B cell (primary cell): ENCODE measurements around the gene TMEM132A. TPM values are rescaled to one million over a fixed set of nuclear protein-coding genes. Genes with fewer than 3 reads are reported as not detected.

Experiments
- ATAC-seq: fragments of 200-7000 bp; cut with Tn5 transposase; one replicate; pipeline ENCODE4 v1.10.0; 2021; ENCODE audit warnings: low read depth, mild to moderate bottlenecking, moderate number of reproducible peaks, moderate library complexity
- CTCF ChIA-PET: fragments of 350-600 bp; sonication (Branson Sonifier 250); formaldehyde crosslinking; loops from one replicate; lab custom pipeline; 2021; ENCODE audit warnings: antibody characterized with exemption, inconsistent platforms; lab: Charles Lee
- POLR2A ChIA-PET: fragments of 350-600 bp; sonication (Branson Sonifier 250); formaldehyde crosslinking; loops from one replicate; lab custom pipeline; 2021; ENCODE audit warnings: antibody characterized with exemption; lab: Charles Lee
- DNase-seq: peaks from one replicate; pipeline ENCODE4 v3.0.0; 2013
- H2AFZ ChIP-seq: 2 replicates; pipeline ENCODE4 v1.6.1; 2012; ENCODE audit warnings: mild to moderate bottlenecking, low read depth, low read length; ENCODE audit not compliant: insufficient read depth, poor library complexity, severe bottlenecking
- H3K27ac ChIP-seq, 2 donors: 1 replicate in 1 of 2; 2 replicates in 1 of 2; pipeline ENCODE4 v1.5.1; 2012 to 2013; ENCODE audit warnings: low read length in 2 of 2, mild to moderate bottlenecking in 2 of 2, moderate library complexity in 1 of 2
- H3K27me3 ChIP-seq, 4 experiments: fragments of 200-600 bp in 1 of 4; sonication (generic) in 1 of 4; replicated peaks in 1 of 4; 1 replicate in 2 of 4; 2 replicates in 2 of 4; pipeline versions ENCODE4 v1.6.1 to v1.7.0; 2013 to 2016; ENCODE audit warnings: low read length in 3 of 4, mild to moderate bottlenecking in 2 of 4, mixed read lengths in 1 of 4, moderate library complexity in 1 of 4; ENCODE audit not compliant: insufficient read depth in 4 of 4, control insufficient read depth in 3 of 4; ENCODE audit errors: control extremely low read depth in 1 of 4
- H3K36me3 ChIP-seq, 2 experiments: replicated peaks in 1 of 2; 1 replicate in 1 of 2; 2 replicates in 1 of 2; pipeline versions ENCODE4 v1.6.1 to v1.7.1; 2013; ENCODE audit warnings: low read length in 1 of 2; ENCODE audit not compliant: insufficient read depth in 2 of 2, control insufficient read depth in 1 of 2; ENCODE audit errors: control extremely low read depth in 1 of 2, extremely low read depth in 1 of 2
- H3K4me1 ChIP-seq, 2 donors: fragments of 200-600 bp in 1 of 2; sonication (generic) in 1 of 2; 1 replicate in 1 of 2; 2 replicates in 1 of 2; pipeline versions ENCODE4 v1.5.1 to v1.6.1; 2013 to 2017; ENCODE audit warnings: low read length in 2 of 2; ENCODE audit not compliant: control insufficient read depth in 2 of 2, insufficient read depth in 2 of 2
- H3K4me2 ChIP-seq: replicated peaks from 2 replicates; pipeline ENCODE3; 2012; ENCODE audit warnings: mild to moderate bottlenecking, low read depth, low read length; ENCODE audit not compliant: poor library complexity, severe bottlenecking
- H3K4me3 ChIP-seq, 5 experiments: fragments of 200-600 bp in 1 of 5; sonication (generic) in 1 of 5; 1 replicate in 3 of 5; 2 replicates in 2 of 5; pipeline versions ENCODE4 v1.5.1 to v1.7.0; 2011 to 2016; ENCODE audit warnings: low read length in 4 of 5, mild to moderate bottlenecking in 4 of 5, low read depth in 2 of 5, control low read depth in 1 of 5, moderate library complexity in 1 of 5; ENCODE audit not compliant: insufficient read depth in 1 of 5; ENCODE audit errors: control extremely low read depth in 1 of 5, extremely low read depth in 1 of 5
- H3K79me2 ChIP-seq: fragments of 200-600 bp; sonication (generic); one replicate; pipeline ENCODE4 v1.6.0; 2016; ENCODE audit warnings: low read length; ENCODE audit not compliant: control insufficient read depth, insufficient read depth
- H3K9ac ChIP-seq: fragments of 200-600 bp; sonication (generic); 2 replicates; pipeline ENCODE4 v1.6.1; 2017; ENCODE audit warnings: mild to moderate bottlenecking, low read length, moderate library complexity
- H3K9me3 ChIP-seq, 3 donors: one replicate each; pipeline versions ENCODE4 v1.6.1 to v1.7.1; 2013; ENCODE audit warnings: low read length in 2 of 3; ENCODE audit not compliant: control insufficient read depth in 2 of 3, insufficient read depth in 1 of 3; ENCODE audit errors: control extremely low read depth in 1 of 3
- H4K20me1 ChIP-seq: 2 replicates; pipeline ENCODE4 v1.6.0; 2012; ENCODE audit warnings: mild to moderate bottlenecking, low read length; ENCODE audit not compliant: insufficient read depth, control insufficient read depth, poor library complexity, severe bottlenecking
- H3K27ac Mint-ChIP-seq: one replicate; pipeline ENCODE4 v1.8.0; 2021; ENCODE audit warnings: mixed read lengths
- H3K27me3 Mint-ChIP-seq: one replicate; pipeline ENCODE4 v1.8.0; 2021; ENCODE audit warnings: mixed read lengths
- H3K4me1 Mint-ChIP-seq: one replicate; pipeline ENCODE4 v1.8.0; 2021; ENCODE audit warnings: mixed read lengths
- H3K4me3 Mint-ChIP-seq: one replicate; pipeline ENCODE4 v1.8.0; 2021; ENCODE audit warnings: mixed read lengths
- H3K9me3 Mint-ChIP-seq: one replicate; pipeline ENCODE4 v1.8.0; 2022; ENCODE audit warnings: mixed read lengths; ENCODE audit not compliant: insufficient read depth
- EZH2 ChIP-seq: IDR thresholded peaks from 2 replicates; pipeline ENCODE4 v1.6.1; 2012; ENCODE audit warnings: borderline replicate concordance, low read depth, mild to moderate bottlenecking, moderate library complexity, low read length; ENCODE audit not compliant: insufficient read depth, poor library complexity, severe bottlenecking
- WGBS: methylation state at CpG from one replicate; pipeline ENCODE4 v1.1.5; 2013; ENCODE audit warnings: missing lambda C conversion rate; ENCODE audit not compliant: insufficient coverage; 5-methylcytosine and 5-hydroxymethylcytosine counted together
- intact Hi-C: fragments of 100-400 bp; cut with micrococcal nuclease; formaldehyde crosslinking; loops from one replicate; pipeline ENCODE4 v1.10.0; 2022
- polyA plus RNA-seq: library from polyadenylated mRNA; depleted of rRNA; stranded (reverse); fragments of >200 nt; gene quantifications from 2 replicates; pipeline ENCODE4 v1.2.3, GENCODE V29; 2012
- total RNA-seq, 2 donors: library from RNA; stranded (reverse); fragments of 120-200 nt in 1 of 2; gene quantifications; 1 replicate in 1 of 2; 2 replicates in 1 of 2; pipeline versions ENCODE4 v1.2.3 to v1.2.4, GENCODE V29; 2013 to 2022
- TF ChIP-seq, protein P1 (sequence below): fragments of 200-600 bp; IDR thresholded peaks from one replicate; pipeline ENCODE4 v1.8.0; 2022; ENCODE audit warnings: antibody characterized with exemption, mild to moderate bottlenecking

Gene TMEM132A
- total and polyA plus RNA-seq, 2 donors (not counting 1 experiment from before 2014, with no cell fraction given), result 1.2 to 11.3 TPM

DNA sequence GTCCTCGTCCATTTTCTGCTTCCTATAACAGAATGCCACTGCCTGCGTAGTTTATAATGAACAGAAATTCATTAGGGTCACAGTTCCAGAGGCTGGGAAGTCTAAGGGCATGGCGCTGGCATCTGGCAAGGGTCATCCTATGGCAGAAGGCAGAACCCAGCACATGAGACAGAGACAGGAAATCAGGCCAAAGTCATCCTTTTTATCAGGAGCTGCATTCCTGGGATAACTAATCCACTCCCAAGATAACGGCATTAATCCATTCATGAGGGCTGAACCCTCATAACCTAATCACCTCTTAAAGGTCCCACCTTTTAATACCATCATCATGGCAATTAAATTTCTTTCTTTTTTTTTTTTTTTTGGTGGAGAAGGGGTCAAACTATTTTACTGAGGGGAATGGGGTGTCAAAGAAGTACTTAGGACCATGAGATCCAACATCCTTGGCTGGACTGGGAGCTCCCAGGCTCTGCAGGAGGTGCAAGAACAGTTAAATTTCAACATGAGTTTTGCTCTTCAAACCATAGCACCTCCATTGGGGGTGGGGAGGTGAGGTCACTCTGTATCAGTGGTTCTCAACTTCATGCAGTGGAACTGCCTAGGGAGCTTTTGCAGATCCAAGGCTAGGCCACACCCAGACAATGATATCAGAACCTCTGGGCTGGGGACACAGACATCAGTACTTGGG, 5.9 kb upstream of the TMEM132A start:
- H3K4me1 Mint-ChIP-seq, result peaks cover 66% of the 10 kb centered on the region
- Histone ChIP-seq H3K9ac (no peak overlapping the region), H2AFZ (no peak overlapping the region), H3K9me3 (no peaks in the 10 kb centered on the region), H3K27me3 (peaks cover 0 to 8% (median 1%) of the 10 kb centered on the region in 4 experiments), H3K4me2 (peak overlapping the region; percentile 53), H4K20me1 (peaks cover 71% of the 10 kb centered on the region), H3K4me3 (no peak overlapping the region), H3K27ac (no peak overlapping the region), H3K36me3 (peaks cover 0 to 43% of the 10 kb centered on the region in 2 experiments), H3K79me2 (peaks cover 70% of the 10 kb centered on the region), H3K4me1 (peaks cover 46 to 59% of the 10 kb centered on the region in 2 donors)
- no peak for DNase-seq
- ChIA-PET POLR2A (interaction anchor here (8.3 kb wide), 1 partner anchor 14 kb away, joined by 96 read pairs; no protein-coding TSS in a partner anchor), CTCF (interaction anchor here (0.9 to 11.8 kb wide), 10 partner anchors 10 to 211 kb away, joined by 3 to 129 read pairs (median 4); partner anchors contain the start of gene PRPF19)
- intact Hi-C loops, result loop anchor here (5.0 to 10.0 kb wide), 3 partner anchors 436 to 1254 kb away; partner anchors contain the start of genes FTH1 and PATL1
- no peak overlapping the region for H3K4me3 Mint-ChIP-seq
- no peaks in the 10 kb centered on the region for H3K27me3 Mint-ChIP-seq
- TF ChIP-seq EZH2, result no peak
- TF ChIP-seq, protein P1, sequence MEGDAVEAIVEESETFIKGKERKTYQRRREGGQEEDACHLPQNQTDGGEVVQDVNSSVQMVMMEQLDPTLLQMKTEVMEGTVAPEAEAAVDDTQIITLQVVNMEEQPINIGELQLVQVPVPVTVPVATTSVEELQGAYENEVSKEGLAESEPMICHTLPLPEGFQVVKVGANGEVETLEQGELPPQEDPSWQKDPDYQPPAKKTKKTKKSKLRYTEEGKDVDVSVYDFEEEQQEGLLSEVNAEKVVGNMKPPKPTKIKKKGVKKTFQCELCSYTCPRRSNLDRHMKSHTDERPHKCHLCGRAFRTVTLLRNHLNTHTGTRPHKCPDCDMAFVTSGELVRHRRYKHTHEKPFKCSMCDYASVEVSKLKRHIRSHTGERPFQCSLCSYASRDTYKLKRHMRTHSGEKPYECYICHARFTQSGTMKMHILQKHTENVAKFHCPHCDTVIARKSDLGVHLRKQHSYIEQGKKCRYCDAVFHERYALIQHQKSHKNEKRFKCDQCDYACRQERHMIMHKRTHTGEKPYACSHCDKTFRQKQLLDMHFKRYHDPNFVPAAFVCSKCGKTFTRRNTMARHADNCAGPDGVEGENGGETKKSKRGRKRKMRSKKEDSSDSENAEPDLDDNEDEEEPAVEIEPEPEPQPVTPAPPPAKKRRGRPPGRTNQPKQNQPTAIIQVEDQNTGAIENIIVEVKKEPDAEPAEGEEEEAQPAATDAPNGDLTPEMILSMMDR, result no peak
- H3K27ac Mint-ChIP-seq, result peak overlapping the region; percentile 53
- no peak for ATAC-seq
- no peaks in the 10 kb centered on the region for H3K9me3 Mint-ChIP-seq
- 96% methylated on average over 2 of the region's 4 CpGs for WGBS

DNA sequence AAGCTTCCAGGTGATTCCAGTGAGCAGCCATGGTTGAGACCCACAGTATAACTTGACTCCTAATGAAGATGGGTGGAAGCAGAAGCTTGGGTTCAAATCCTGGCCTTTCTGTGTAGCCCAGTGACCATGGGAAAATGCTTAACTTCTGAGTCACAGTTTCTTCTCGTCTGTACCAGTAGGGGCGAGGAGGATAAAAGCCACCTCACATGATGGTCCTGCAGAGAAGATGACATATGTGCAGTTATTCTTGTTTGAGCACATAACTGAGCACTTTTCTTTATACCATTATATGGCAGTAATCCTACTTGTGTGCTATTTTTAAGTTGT, 5.4 kb upstream of the TMEM132A start:
- CTCF ChIA-PET, result interaction anchor here (0.6 to 11.8 kb wide), 11 partner anchors 10 to 613 kb away, joined by 3 to 129 read pairs (median 4); partner anchors contain the start of gene PRPF19
- peak overlapping the region; percentile 53 for H3K4me2 ChIP-seq
- H3K27ac Mint-ChIP-seq, result peak overlapping the region; percentile 85
- no peak overlapping the region for H3K9ac ChIP-seq
- ATAC-seq, result no peak
- no peak for DNase-seq
- TF ChIP-seq, protein P1, result no peak
- TF ChIP-seq EZH2, result no peak
- peaks cover 0 to 13% (median 4%) of the 10 kb centered on the region in 4 experiments for H3K27me3 ChIP-seq
- no peaks in the 10 kb centered on the region for H3K9me3 ChIP-seq
- H3K4me1 Mint-ChIP-seq, result peaks cover 65% of the 10 kb centered on the region
- no CpG with 5 or more reads among the region's 2 CpGs for WGBS
- POLR2A ChIA-PET, result interaction anchor here (8.3 kb wide), 1 partner anchor 13 kb away, joined by 96 read pairs; no protein-coding TSS in a partner anchor
- peaks cover 0 to 43% of the 10 kb centered on the region in 2 experiments for H3K36me3 ChIP-seq
- H3K4me1 ChIP-seq, result peaks cover 49 to 60% of the 10 kb centered on the region in 2 donors
- no peak overlapping the region for H3K4me3 Mint-ChIP-seq
- no peaks in the 10 kb centered on the region for H3K27me3 Mint-ChIP-seq
- H3K27ac ChIP-seq, result no peak overlapping the region
- H2AFZ ChIP-seq, result no peak overlapping the region
- intact Hi-C loops, result loop anchor here (5.0 to 10.0 kb wide), 3 partner anchors 436 to 1254 kb away; partner anchors contain the start of genes FTH1 and PATL1
- no peak overlapping the region for H3K4me3 ChIP-seq
- H3K9me3 Mint-ChIP-seq, result no peaks in the 10 kb centered on the region
- peaks cover 76% of the 10 kb centered on the region for H4K20me1 ChIP-seq
- H3K79me2 ChIP-seq, result peaks cover 70% of the 10 kb centered on the region
